LNCaP clone FGC (cell line): ENCODE data around the gene SLC37A3.

ENCODE experiments used
- DNase-seq: peaks from one replicate; pipeline ENCODE4 v3.0.0-alpha.2; 2011; ENCODE audit warnings: low read depth
- H3K4me3 ChIP-seq: 2 replicates; pipeline ENCODE4 v1.5.1; 2011; ENCODE audit warnings: mild to moderate bottlenecking, low read depth, low read length, control low read depth
- TF ChIP-seq, protein P1 (sequence below): IDR thresholded peaks from 2 replicates; pipeline ENCODE4 v1.5.1; 2012; ENCODE audit warnings: mild to moderate bottlenecking; ENCODE audit not compliant: control insufficient read depth, insufficient read depth; ENCODE audit errors: extremely low read depth

The SLC37A3 gene

DNA sequence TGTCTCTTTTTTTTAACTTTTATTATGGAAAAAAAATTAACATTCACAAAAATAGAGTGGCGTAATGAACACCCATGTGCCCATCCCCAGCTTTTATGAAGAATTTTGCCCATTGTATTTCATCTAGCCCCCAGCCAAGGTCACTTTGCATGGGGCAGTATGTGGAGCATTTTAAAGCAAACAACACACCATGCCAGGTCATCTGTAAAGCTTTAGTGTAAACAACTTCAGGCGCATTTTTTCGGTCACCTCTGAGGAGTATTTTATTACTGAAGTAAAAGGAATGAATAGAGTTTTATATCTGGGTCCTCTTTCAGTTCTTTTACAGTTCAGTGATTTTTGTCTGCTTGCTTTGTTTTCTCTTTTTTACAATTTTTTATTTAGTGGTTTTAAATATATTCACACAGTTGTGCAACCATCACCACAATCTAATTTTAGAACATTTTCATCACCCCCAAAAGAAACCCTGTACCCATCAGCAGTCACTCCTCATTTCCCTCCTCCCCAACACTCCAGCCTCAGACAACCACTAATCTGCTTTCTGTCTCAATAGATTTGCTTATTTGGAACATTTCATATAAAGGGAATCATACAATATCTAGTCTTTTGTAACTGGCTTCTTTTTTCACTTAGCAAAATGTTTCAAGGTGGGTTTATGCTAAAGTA is 87.9 kb downstream of the SLC37A3 start:
- DNase-seq = no peak
- TF ChIP-seq, protein P1, sequence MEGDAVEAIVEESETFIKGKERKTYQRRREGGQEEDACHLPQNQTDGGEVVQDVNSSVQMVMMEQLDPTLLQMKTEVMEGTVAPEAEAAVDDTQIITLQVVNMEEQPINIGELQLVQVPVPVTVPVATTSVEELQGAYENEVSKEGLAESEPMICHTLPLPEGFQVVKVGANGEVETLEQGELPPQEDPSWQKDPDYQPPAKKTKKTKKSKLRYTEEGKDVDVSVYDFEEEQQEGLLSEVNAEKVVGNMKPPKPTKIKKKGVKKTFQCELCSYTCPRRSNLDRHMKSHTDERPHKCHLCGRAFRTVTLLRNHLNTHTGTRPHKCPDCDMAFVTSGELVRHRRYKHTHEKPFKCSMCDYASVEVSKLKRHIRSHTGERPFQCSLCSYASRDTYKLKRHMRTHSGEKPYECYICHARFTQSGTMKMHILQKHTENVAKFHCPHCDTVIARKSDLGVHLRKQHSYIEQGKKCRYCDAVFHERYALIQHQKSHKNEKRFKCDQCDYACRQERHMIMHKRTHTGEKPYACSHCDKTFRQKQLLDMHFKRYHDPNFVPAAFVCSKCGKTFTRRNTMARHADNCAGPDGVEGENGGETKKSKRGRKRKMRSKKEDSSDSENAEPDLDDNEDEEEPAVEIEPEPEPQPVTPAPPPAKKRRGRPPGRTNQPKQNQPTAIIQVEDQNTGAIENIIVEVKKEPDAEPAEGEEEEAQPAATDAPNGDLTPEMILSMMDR = no peak
- no peak overlapping the region for H3K4me3 ChIP-seq

DNA sequence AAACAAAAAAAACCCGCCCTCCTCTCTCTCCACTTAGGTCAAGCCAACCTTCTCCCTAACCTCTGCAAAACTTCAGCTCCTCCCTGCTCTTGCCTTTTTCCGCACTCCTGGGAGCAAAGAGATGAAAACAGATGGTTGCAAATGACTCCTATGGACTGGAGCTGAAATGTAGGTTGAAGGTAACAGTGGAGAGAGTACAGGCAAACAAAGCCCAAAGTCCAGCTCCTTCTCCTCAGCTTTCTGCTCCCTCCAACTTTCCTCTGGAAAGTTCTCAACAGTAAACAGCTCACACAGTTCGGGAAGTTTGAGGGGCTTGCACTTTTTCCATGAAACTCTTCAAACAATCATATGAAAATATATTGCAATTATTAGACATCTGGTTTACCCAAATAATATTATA is 90.3 kb downstream of the SLC37A3 start:
- TF ChIP-seq, protein P1 = no peak
- H3K4me3 ChIP-seq = no peak overlapping the region
- DNase-seq = no peak

DNA sequence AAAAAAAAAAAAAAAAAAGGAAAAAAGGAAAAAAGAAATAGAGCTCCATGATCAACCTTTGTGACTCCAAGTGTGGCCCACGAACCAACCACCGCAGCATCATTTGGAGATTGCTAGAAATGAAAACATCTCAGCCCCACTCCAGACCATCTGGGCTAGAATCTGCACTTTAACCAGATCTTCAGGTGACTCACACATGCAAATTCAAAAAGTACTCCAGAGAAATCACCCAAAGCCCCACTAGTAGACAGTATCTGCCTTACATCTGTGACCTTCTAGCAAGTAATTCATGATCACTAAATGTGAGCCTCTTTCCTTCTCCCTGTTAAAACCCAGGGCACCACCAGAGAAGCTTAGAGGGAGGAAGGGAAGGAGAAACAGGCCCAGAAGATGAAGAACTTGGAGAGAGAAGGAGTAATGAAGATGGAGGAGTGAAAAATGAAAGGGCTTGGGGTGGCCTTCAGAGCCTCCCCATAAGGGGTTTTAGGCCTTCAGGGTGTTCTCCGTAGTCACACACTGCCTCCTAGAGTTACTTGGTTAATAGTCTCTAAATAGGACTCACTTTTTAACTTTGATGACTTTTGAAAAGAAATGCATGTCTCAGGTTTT is 94.0 kb downstream of the SLC37A3 start:
- H3K4me3 ChIP-seq = no peak overlapping the region
- DNase-seq = no peak

DNA sequence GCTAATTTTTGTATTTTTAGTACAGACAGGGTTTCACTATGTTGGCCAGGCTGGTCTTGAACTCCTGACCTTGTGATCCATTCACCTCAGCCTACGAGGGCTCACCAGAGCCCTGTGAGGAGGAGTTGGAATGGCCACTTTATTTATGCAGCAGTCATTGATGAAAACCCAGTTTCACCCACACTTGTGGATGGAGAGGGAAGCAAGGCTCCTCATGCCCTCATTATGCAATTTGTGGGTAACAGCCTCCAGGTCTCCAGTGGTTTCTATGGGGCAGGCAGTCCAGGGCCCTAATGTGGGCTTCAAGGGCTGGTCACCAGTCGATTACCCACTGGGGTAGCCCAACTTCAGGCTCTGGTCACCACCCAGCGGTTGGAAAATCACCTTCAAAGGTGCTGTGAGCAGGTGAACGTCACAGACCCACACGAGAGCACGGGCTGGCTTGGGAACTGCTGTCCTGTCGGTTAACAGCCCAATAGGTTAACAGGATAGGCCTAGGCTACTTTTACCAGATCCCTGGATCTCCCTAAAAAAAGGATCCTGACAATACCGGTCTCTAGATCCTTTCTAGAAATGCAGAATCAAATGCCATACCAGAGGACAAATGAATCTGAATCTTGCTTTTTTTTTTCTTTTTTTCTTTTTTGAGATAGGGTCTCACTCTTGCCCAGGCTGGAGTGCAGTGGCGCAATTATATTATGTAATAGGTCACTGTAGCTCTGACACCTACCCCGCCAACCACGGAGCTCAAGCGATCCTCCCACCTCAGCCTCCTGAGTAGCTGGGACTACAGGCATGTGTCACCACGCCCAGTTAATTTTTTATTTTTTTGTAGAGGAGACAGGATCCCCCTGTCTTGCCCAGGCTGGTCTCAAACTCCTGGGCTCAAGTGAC is 97.8 kb downstream of the SLC37A3 start:
- TF ChIP-seq, protein P1 = no peak
- DNase-seq = no peak
- no peak overlapping the region for H3K4me3 ChIP-seq

More for the DNA sequence above, 94.0 kb downstream of the SLC37A3 start:
- TF ChIP-seq, protein P1 = peak; percentile 23; the same call in 1 of the 2 replicates

DNA sequence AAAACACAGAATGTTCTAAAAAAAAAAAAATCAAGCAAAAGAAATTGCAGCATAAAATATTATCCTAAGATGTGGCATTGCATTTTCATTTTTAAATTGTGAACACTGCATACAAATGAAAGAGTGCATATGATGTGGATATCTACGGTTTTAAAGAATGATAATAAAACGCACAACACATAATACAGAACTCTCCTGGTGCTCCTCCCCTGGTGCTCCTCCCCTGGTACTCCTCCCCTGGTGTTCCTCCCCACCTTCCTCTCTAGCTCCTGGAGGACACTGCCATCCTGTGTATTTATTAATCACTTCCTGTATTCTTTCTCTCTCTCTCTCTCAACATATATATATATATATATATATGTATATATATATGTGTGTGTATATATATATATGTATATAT is 100.1 kb downstream of the SLC37A3 start:
- DNase-seq = no peak
- TF ChIP-seq, protein P1 = no peak
- H3K4me3 ChIP-seq = no peak overlapping the region

DNA sequence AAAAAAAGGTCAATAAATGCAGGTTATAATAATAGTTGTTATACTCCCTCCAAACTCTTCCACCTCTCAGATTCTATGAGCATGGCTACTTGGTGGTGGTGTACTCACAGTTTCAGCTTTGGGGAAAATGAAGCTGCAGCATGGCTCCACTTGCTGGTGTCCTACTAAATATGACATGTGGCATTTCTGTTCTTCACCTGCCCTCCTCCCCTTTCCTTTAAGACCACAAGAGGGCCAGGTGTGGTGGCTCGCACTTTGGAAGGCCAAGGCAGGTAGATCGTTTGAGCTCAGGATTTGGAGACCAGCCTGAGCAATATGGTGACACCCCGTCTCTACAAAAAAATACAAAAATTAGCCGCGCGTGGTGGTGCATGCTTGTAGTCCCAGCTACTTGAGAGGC is 101.1 kb downstream of the SLC37A3 start:
- no peak for DNase-seq
- H3K4me3 ChIP-seq = no peak overlapping the region
- TF ChIP-seq, protein P1 = no peak
